Daoy (cell line): Measurements from ENCODE around the gene AKAP13. TPM values are rescaled to one million over a fixed set of nuclear protein-coding genes. Genes with fewer than 3 reads are reported as not detected.
A peak's percentile ranks its signal among the peaks of the same experiment; 100 is the strongest.
"Not testable (repeated sequence)": the region's sequence is repeated elsewhere in the genome, so short reads cannot be mapped to it uniquely, and the experiment has no call there.

Source experiments
- DNase-seq: peaks from one replicate; pipeline ENCODE4 v3.0.0-alpha.2; 2015; ENCODE audit warnings: low read depth
- total RNA-seq: library from RNA; depleted of rRNA; stranded (reverse); fragments of >200 nt; shearing (Covaris generic); gene quantifications from 2 replicates; pipeline ENCODE4 v1.2.3, GENCODE V29; 2014

AKAP13 gene
- total RNA-seq, 1 experiment from 2014 or later: 18.5 TPM

DNA sequence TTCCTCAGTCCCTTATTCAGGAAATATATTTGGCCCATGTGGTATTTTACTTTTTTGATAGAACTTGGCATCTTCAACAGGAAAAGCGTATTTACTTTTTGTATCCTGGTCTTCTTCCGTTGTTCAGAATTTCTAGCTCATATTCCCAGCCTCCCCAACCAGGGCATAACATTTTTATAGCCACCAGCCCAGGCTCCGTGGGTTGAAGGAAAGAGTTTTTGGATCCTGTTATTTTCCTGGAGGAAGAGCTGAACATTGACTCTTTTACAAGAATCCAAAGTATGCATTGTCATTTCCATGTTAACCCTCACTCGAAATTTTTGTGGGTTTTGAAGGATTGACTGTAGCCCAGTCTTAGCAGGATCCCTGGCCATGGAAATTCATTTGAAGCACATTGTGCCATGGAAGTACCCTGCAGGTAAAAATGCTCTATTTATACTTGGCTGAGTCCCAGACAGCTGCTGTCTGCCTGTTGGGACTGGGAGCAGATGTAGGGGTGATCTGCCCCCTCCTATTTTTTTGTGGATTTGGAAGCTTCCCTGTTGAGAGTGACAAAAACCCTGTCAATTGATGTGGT lies 98.8 kb downstream of the AKAP13 start:
- DNase-seq: peak; percentile 44

GRCh38 chr15:85480923-85481322 lies 100.5 kb downstream of the AKAP13 start:
- DNase-seq: no peak

DNA sequence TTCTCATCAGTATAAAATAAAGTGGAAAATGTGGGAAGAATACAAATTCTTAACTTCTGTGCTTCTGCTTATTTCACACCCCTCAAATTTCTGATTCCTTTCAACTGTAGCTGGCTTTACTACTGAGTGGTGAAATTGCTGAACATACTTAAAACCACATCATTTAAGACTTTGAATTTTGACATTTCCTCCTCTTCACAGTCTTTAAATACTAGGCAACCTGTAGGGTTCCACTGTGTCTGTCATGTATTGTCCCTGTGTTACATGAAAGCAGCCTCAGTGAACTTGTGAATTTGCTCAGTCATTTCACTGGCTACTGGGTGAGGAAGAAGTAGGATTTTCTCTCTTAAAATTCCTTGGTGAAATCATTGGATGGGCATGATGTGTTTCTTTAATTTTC lies 101.1 kb downstream of the AKAP13 start:
- not testable (repeated sequence) for DNase-seq

DNA sequence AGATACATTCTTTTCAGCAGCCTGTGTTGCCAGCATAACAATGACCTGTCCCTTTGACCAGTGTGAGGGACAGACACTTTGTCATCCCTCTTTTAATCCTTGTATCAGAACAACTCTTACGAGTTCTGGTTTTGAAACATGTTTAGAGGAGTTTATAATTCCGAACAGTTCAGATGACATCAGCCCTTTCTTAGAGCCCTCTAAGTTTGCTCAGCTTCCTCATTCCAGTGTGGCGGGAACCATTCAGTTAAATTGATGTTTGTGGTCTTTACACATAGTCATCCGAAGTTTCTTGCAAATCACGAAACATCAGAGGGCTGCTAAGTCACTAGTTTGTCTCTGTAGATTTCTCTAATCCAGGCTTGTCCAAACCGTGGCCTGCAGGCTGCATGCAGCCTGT lies 102.5 kb downstream of the AKAP13 start:
- peak; percentile 58 for DNase-seq

GRCh38 chr15:85483955-85484354 lies 103.6 kb downstream of the AKAP13 start:
- DNase-seq: not testable (repeated sequence)

DNA sequence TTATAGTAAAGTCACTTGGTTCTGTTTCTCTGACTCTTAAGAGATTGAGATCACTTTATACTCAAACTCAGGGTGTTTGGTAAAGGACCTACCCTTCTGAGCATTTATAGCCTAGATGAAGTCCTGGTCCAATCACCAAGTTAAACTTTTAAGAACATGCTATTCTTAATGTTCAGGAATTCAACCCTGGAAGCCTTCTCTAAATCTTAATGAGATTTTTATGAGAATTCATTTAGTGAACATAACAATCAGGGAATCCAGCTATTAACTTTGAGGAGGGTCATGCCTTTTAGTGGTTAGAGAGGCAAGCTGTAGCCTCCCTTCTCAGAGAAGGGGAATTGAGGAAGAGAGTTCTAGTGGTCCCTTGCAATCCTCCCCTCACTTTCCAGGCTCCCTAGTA lies 104.5 kb downstream of the AKAP13 start:
- not testable (repeated sequence) for DNase-seq

- peak; percentile 56 for DNase-seq
These were observed 105.7 kb downstream of the AKAP13 start for GRCh38 chr15:85485956-85486567.

DNA sequence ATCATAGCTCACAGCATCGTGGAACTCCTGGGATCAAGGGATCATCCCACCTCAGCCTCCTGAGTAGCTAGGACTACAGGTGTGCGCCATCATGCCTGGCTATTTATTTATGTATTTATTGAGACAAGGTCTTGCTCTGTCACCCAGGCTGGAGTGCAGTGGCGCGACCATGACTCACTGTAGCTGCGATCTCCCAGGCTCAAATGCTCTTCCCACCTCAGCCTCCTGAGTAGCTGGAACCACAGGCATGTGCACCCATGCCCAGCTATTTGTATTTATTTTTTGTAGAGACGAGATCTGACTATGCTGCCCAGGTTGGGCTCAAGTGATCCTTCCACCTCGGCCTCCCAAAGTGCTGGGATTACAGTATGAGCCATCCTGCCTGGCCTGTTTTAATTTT lies 107.4 kb downstream of the AKAP13 start:
- peak; percentile 17 for DNase-seq

- no peak for DNase-seq
These were observed 108.6 kb downstream of the AKAP13 start for GRCh38 chr15:85488997-85489396.

DNA sequence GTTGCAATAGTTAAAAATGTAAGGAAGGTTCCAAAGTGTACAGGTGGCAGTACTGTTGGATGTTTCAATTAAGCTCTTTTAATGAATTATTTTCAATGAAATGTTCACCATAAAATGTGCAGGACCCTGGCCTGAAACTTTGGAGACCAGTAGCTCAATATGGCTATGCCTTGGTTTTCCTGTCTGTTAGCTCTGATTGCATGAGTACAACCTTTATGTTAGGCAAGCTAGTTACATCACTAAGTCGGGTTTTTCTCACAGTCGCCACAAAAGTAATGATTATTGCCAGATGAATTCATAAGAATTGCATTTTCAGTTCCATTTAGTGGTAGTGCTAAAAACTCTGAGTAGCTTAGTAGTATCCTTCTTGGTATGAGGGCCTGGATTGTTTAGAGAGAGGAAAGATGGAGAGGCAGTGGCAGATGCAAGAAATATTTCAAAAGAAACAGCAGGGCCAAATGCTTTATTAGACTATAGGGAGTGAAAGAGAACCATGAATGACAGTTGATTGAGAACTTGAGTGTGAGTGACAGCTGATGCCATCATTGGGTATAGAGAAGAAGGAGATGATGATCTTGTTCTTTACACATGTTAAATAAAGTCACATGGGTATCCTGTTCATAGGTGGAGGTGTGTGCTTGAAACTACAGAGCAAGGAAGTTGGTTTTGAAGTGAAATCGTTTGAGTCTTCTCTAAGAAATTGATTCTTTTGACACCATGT lies 109.5 kb downstream of the AKAP13 start:
- DNase-seq: no peak

DNA sequence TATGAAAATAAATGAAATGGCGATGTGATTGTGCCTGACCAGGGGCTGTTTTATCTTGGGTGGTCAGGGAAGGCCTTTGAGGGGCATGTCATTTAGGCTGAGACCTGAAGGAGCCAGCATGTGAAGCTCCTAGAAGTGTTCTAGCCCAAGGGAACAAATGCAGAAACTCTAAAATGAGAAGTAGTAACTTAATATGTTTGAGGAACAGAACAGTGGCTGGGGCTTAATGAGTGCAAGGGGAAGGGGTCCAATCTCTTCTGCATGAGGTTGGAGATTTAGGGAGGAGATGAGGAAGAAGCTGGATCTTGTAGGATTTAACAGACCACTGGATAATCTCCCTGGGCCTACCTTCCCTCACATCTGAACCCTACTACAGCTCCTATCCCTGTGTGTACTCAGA lies 110.5 kb downstream of the AKAP13 start:
- DNase-seq: no peak

DNA sequence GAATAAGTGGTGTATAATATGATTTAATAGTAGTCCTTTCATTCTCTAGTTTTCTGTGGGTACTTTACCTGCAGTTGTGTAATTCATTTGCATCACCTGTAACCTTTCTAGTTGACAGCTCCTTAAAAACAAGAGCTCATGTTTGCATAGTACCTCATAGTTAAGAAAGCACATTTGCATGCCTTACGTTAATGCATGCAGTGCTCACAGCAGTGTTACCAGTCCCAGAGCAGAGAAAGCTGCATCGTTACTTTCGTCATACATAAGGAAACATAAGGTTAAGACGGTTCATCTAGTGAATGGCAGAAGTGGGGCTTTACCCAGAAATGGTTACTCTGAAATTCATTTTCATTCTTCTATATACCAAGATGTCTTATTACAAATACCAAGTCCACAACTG lies 111.3 kb downstream of the AKAP13 start:
- DNase-seq: no peak

GRCh38 chr15:85492406-85492805 lies 112.0 kb downstream of the AKAP13 start:
- no peak for DNase-seq

- no peak for DNase-seq
These were observed 112.9 kb downstream of the AKAP13 start for GRCh38 chr15:85493260-85493659.

- peak; percentile 76 for DNase-seq
These were observed 113.8 kb downstream of the AKAP13 start for GRCh38 chr15:85494048-85494777.

DNA sequence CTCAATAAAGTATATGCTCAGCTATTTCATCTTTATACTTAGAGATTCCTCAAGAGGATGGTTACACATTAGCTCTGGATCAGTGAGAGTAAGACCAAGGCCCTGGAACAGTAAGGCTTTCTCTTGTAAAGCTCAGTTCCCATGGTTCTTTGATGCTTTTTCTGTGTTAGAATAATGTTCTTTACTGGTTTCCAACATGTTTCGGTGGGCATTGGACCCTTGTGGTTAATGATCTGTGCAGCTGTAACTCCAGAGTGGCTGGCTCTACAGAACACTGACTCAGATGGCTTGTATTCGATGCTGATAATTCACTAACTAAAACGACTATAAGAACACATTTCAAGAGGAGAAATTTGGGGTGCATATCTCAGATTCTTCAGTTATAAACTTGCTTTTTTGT lies 114.7 kb downstream of the AKAP13 start:
- DNase-seq: no peak

DNA sequence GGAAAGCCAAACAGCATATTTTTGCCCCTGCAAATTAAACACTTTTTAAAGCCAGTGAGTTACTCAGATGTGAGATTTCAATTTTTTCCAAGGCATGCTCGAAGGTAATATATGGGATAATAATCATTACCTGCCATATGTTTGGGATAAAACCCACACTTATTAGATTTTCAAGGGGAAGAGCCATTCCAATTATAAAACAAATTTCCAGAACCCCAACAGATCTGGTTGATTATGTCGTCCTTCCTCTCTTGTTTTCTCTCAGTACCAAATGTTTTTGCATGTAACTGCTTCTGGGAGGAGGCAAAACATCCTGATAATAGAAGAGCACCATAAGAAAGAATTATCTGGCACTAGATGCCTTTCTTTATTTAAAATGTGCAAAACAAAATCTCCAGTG lies 115.1 kb downstream of the AKAP13 start:
- no peak for DNase-seq

GRCh38 chr15:85496151-85496550 lies 115.7 kb downstream of the AKAP13 start:
- DNase-seq: no peak

DNA sequence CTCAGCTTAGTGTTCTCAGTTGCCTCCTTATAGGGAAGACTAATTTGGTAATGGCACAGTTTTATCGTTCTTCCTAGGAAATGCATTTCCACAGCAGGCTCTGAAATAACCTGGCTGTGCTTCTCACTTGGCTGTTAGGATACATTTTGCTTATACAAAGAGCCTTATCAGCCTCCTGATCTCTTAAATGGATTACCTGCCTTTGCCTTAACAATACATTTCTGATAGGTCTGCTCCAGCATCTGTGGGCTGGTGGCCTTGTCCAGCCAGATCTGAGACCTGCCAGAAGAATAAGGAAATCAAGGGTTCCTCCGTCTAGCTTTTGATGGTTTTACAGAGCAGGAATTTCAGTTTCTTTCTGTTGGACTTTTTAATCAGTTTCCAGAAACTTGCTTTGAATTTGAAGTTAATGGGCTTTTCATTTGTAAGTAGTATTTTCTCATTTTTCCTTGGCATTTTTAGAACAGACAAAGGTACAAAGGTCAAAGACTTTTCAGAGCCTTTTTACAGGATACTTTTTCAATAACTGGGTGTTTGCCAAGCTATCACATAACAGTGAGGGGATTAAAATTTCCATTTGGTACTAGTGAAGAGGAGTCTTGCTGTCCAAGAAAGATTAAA lies 116.3 kb downstream of the AKAP13 start:
- DNase-seq: no peak

GRCh38 chr15:85497172-85497569 lies 116.8 kb downstream of the AKAP13 start:
- no peak for DNase-seq

GRCh38 chr15:85498471-85498870 lies 118.1 kb downstream of the AKAP13 start:
- no peak for DNase-seq

DNA sequence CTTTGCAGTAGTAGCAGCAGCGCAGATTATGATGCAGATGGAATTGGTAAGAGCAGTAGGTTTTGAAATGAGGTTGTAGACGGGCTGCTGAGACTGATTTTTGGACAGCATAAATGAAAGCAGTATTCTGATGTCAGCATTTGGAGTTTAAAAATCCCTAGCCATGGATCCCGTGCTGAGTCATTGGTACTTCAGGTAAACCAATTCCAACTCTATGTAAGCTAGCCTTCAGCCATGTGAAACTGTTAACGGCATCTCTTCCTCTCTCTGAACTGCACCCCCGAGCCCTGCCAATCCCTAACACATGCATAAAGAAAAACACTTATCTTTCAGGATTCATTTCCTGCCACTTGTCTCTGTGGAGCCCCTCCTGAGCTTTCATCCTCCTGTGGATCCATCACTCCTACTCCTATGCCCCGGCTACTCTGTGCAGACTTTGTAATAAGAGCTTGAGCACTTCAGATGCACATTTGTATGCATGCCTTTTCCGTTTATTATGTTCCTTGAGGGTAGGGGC lies 119.0 kb downstream of the AKAP13 start:
- DNase-seq: peak; percentile 7
